BE2C (cell line): Measurements from ENCODE around the gene TMPRSS11F. TPM values are rescaled to one million over a fixed set of nuclear protein-coding genes. Genes with fewer than 3 reads are reported as not detected.
"Not testable (repeated sequence)": the region's sequence is repeated elsewhere in the genome, so short reads cannot be mapped to it uniquely, and the experiment has no call there.

Source experiments
- DNase-seq: peaks from one replicate; pipeline ENCODE4 v3.0.0-alpha.2; 2020
- H3K27me3 ChIP-seq: fragments of 250-450 bp; sonication (Bioruptor Pico); 2 replicates; pipeline ENCODE4 v1.5.1; 2020; ENCODE audit warnings: mild to moderate bottlenecking
- H3K36me3 ChIP-seq: fragments of 250-450 bp; sonication (Bioruptor Pico); 2 replicates; pipeline ENCODE4 v1.5.1; 2020; ENCODE audit warnings: mild to moderate bottlenecking
- H3K4me1 ChIP-seq: fragments of 250-450 bp; sonication (Bioruptor Pico); 2 replicates; pipeline ENCODE4 v1.5.1; 2020
- H3K4me3 ChIP-seq: 2 replicates; pipeline ENCODE4 v1.5.1; 2011; ENCODE audit warnings: low read depth, low read length
- H3K9me3 ChIP-seq: fragments of 250-450 bp; sonication (Bioruptor Pico); 2 replicates; pipeline ENCODE4 v1.5.1; 2020
- polyA plus RNA-seq: library from polyadenylated mRNA; unstranded; fragments of >200 nt; gene quantifications from one replicate; pipeline ENCODE4 v1.2.1, GENCODE V29; 2012; ENCODE audit warnings: low read depth, missing spikeins; ENCODE audit not compliant: insufficient read length, insufficient read depth
- TF ChIP-seq, protein P1 (sequence below): IDR thresholded peaks from 2 replicates; pipeline ENCODE4 v1.5.1; 2012; ENCODE audit warnings: mild to moderate bottlenecking, low read depth, low read length

Gene TMPRSS11F
- not detected for polyA plus RNA-seq

- H3K4me1 ChIP-seq, result no peaks in the 10 kb centered on the region
These were observed at the start of gene TMPRSS11F for GRCh38 chr4:68129793-68130192. TMPRSS11F (minus strand) TSS chr4:68129869; CDS start chr4:68129820, 49 bp downstream.

DNA sequence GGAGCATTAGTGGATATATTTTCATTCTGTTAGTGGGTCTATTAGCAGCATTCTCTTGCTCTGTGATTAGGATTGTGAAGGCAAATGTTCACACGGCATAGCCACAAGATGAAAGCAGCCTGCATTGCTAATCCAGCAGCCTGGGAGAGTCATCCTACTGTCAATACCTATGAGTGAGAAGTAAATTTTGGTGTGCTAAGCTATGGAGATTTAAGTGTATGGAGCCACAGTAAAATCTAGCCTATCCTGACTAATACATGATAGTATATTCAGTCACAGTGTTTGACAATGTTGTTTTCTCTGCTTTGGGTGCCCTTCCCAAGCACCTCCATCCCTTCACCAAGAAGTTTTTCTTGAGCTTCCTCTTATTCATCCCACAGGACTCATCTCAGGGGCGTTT, 47.2 kb upstream of the TMPRSS11F start:
- no peak for DNase-seq
- Histone ChIP-seq H3K36me3 (no peaks in the 10 kb centered on the region), H3K27me3 (peaks cover 4% of the 10 kb centered on the region), H3K4me3 (no peak overlapping the region), H3K9me3 (no peaks in the 10 kb centered on the region), H3K4me1 (no peaks in the 10 kb centered on the region)
- TF ChIP-seq, protein P1, sequence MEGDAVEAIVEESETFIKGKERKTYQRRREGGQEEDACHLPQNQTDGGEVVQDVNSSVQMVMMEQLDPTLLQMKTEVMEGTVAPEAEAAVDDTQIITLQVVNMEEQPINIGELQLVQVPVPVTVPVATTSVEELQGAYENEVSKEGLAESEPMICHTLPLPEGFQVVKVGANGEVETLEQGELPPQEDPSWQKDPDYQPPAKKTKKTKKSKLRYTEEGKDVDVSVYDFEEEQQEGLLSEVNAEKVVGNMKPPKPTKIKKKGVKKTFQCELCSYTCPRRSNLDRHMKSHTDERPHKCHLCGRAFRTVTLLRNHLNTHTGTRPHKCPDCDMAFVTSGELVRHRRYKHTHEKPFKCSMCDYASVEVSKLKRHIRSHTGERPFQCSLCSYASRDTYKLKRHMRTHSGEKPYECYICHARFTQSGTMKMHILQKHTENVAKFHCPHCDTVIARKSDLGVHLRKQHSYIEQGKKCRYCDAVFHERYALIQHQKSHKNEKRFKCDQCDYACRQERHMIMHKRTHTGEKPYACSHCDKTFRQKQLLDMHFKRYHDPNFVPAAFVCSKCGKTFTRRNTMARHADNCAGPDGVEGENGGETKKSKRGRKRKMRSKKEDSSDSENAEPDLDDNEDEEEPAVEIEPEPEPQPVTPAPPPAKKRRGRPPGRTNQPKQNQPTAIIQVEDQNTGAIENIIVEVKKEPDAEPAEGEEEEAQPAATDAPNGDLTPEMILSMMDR, result no peak

More at GRCh38 chr4:68129793-68130192, at the start of gene TMPRSS11F:
- Histone ChIP-seq H3K27me3 (no peaks in the 10 kb centered on the region), H3K36me3 (no peaks in the 10 kb centered on the region), H3K4me3 (no peak within 1 kb of the TSS), H3K9me3 (no peaks in the 10 kb centered on the region; the same call in 1 of the 2 replicates)
- no peak for DNase-seq
- TF ChIP-seq, protein P1, result no peak

DNA sequence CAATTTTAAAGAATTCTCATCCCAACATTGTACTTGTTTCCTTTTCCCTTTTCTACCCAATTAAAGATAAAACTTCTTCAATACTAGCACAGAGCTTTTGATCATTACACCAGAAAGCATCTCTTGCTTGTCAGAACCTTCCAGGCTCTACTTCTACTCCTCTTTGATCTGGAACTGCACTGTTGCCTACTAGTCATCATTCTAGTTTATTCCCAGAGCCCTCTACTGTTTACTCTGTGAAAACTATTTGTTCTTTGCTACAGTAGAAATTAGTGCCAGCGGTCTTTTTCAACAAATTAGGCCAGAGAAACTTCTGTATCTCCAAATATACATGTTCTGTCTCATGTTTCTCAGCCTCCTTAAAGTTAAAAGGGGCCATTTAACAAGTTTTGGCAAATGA, 46.8 kb upstream of the TMPRSS11F start:
- no peaks in the 10 kb centered on the region for H3K9me3 ChIP-seq
- no peak overlapping the region for H3K4me3 ChIP-seq
- no peak for DNase-seq
- TF ChIP-seq, protein P1, result no peak
- no peaks in the 10 kb centered on the region for H3K4me1 ChIP-seq
- peaks cover 4% of the 10 kb centered on the region for H3K27me3 ChIP-seq
- H3K36me3 ChIP-seq, result no peaks in the 10 kb centered on the region

DNA sequence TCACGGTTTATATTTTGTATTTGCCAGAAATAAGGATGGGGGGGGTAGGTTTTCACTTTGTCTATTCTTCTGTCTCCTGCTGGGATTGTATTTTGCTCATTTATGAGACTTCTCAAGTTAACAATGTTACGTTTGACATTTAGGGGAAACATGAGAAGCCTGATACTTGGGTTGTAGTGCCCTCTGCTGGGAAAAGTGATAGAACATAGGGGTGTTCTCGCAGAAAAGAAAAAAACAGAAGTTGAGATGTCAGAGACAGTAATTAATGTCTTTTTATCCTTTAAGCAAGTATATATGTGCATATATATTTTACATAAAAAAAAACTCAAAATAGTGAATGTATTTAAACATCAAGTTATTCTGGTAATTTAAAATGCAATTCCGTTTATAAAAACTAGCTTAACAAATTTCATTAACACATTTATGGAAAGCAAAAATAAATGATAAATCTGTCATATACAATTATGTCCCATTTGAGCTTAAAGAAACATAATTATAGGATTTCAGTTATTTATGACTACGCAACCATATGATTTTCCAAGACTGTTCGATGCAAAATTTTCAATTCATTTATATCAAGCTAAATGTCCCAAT, 46.0 kb upstream of the TMPRSS11F start:
- H3K9me3 ChIP-seq, result no peaks in the 10 kb centered on the region
- peak; percentile 52 for DNase-seq
- no peak overlapping the region for H3K4me3 ChIP-seq
- peaks cover 4% of the 10 kb centered on the region for H3K27me3 ChIP-seq
- TF ChIP-seq, protein P1, result peak; percentile 83
- H3K36me3 ChIP-seq, result no peaks in the 10 kb centered on the region
- H3K4me1 ChIP-seq, result no peaks in the 10 kb centered on the region

- DNase-seq, H3K4me1 ChIP-seq, H3K9me3 ChIP-seq, H3K4me3 ChIP-seq, H3K27me3 ChIP-seq, H3K36me3 ChIP-seq: not testable (repeated sequence)
These were observed 44.7 kb upstream of the TMPRSS11F start for GRCh38 chr4:68174389-68174788.

GRCh38 chr4:68172147-68172546, 42.5 kb upstream of the TMPRSS11F start:
- not testable (repeated sequence) for H3K4me3 ChIP-seq, H3K9me3 ChIP-seq, H3K36me3 ChIP-seq, H3K4me1 ChIP-seq, DNase-seq, H3K27me3 ChIP-seq

DNA sequence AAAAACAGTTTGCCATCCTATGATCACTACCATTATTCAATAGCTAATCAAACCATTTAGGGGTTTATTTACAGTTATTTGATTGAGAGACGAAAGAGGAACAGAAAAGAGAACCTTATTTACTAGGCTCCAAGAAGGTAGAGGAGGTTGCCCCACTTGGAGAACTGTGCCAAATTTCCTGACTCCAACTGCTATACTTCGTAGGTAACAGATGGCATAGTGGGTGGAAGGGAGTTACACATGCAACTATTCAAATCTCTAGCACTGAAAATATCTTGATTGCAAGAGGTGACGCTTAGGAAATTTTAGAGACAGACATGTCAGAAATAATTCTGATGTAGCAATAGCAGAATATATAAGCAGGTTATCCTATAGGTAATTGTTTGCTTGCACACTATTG, 38.0 kb upstream of the TMPRSS11F start:
- Histone ChIP-seq H3K4me1 (no peaks in the 10 kb centered on the region), H3K27me3 (no peaks in the 10 kb centered on the region; the same call in 1 of the 2 replicates), H3K9me3 (no peaks in the 10 kb centered on the region), H3K4me3 (no peak overlapping the region), H3K36me3 (no peaks in the 10 kb centered on the region)
- TF ChIP-seq, protein P1, result no peak
- DNase-seq, result no peak
